NCI-H2227 (cell line): Measurements from ENCODE around the gene SLC19A3.
"Not testable (repeated sequence)": the region's sequence is repeated elsewhere in the genome, so short reads cannot be mapped to it uniquely, and the experiment has no call there.

ENCODE experiments used
- DNase-seq: peaks from one replicate; lab custom pipeline; 2025; ENCODE audit not compliant: unreplicated experiment; lab: John Stamatoyannopoulos, UW

Gene SLC19A3

DNA sequence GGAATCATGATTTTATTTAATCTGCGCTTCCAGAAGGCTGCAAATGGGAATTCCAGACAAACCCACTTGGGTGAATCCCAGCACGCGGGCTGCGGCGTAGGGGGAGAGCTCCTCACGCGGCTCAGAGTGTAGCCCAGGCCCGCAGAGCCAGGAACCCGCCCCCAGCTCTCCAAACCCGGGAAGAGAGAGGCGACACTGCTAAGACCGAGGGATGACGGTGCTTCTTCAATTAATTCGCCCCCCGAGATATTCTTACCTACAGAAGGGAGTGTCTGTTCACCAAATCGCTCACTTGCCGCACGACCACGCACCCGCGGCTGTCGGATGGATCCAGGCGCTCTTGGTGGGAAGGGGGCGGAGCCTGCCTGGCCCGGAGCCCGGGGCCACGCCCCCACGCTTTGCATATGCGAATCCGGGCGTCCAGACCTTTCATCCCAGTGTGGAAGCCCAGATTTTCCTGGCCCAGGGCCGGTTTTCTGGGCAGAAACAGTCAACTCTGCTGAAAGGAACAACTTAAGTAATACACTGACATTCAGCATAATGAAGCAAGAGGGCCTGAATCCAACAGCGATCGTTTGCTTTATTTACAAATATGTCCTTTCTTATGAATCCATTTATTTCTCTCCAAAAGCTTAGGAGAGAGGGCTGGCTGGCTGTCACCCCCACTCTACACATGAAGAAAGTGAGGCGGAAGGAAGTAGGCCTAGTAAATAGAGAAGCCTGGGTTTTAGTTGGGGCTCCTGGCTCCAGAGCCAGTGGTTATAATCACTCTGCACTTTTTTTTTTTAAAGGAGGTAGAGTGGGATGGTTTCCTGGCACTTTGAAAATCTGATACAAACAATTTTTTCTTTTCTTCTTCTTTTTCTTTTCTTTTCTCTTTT lies at the start of gene SLC19A3:
TSS of gene SLC19A3 (minus strand) at position 342 of the 881 bp plus-strand sequence. CDS start 15,710 bp downstream, outside the sequence.
- DNase-seq: peak; percentile 37

DNA sequence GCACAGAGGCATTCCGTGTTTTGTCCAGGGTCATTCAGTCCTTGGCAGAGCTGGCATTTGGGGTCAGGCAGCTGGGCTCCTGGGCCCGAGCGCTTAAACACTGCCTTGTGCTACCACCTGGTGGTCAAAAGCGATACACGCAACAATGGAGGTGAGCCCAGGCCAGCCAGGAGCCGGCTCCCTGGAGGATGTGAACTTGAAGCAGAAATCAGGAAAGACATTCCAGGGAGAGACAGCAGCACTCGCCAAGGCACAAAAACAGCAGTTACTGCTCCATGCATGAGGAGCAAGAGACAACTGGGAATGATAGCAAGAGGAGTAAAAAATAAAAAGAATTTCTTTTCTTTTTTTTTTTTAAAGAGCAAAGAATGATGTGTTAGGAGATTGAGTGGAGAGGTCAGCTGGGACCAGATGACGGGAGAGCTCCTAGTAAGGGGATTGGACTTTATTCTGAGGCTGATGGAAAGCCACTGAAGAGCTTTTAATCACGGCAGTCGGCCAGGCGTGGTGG lies 48.6 kb upstream of the SLC19A3 start:
- DNase-seq: peak; percentile 72

DNA sequence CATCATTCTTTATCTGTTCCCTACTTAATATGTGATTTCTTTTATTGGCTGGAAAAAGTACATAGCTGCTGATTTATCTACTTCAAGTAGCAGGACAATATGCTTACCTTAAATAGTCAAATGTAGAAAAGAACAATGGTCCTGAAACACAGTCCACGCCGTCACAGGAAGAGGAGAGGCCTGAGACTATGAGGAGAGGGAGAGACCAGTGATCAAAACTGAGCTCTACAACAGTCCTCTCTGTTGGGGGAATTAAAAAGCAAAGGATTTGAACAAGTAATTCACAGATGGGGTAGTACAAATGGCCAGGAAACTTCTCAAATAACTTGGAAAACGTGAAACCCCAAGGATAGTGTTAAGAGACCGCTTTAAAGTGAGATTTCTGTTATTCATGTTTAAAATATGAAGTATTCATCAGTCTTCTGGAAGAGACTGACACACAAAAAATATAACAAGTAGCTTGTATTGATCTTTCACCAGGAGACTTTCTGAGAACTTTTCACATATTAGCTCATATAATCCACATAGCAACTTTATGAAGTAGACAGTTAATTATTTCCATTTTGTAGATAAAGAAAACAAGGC lies 48.1 kb upstream of the SLC19A3 start:
- DNase-seq: no peak

DNA sequence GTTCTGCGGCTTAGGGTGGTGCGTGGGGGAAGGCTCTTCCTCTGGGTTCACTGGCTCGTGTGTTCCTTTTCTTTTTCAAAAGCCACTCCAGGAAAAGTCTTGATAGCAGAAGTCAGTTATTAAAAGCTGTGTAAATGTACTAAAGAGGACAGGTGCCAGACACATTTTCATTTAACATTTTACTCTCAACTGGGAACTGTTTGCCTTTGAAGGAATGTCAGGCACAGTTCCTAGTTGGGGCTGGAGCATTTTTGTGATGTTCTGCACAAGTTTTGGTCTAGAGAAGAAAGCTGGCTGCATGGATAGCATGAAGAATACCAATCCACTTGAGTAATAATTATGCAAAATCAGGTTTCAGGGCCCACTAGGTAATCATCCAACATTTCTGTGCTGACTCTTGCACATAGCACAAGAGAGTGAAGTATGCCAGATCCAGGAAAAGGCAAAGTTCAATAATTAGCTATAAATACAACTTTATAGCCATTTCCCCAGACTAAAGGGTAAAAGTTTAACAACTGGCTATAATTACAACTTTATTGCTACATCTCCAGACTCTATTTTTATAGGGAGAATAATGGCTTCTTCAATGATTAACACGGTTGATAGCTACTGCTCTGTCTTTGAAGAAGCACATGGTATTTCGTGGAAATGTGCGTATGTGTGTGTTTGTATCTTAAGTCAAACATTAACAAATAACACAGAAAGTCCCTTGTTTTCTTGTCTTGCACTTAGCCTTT lies 44.1 kb upstream of the SLC19A3 start:
- no peak for DNase-seq

DNA sequence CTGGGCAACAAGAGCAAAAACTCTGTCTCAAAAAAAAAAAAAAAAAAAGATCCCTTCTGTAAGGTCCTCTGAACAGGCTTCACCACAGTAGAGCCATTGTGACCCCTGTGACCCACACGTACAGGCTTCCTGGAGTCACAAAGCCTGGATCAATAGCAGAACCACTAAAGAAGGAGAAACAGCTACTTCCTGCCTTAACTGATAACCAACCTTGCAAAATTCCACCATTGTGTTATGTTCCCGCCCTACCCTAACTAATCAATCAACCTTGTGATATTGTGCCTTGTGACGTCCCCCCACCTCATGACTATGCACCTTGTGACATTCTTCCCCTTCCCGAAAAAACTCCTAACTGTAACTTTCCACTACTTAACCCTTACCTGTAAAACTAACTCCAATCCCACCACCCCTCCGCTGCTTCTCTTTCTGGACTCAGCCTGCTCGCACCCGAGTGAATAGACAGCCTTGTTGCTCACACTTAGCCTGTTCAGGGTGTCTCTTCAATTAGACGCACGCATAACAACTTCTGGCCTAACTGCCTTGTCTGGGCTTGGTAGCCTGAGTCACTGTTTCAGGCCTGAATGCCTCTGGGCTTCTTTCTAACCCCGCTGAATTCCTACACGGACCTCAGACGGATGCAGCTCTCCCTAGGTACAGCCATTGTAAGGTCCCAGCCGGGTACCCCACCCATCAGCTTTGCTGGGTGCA lies 41.7 kb upstream of the SLC19A3 start:
- no peak for DNase-seq

DNA sequence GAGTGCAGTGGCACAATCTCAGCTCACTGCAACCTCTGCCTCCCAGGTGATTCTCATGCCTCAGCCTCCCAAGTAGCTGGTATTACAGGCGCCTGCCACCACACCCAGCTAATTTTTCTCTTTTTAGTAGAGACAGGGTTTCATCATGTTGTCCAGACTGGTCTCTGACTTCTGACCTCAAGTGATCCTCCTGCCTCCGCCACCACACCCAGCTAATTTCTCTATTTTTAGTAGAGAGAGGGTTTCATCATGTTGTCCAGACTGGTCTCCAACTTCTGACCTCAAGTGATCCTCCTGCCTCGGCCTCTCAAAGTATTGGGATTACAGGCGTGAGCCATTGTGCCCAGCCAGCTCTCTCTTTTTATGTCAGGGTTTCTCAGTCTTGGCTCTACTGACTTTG lies 38.4 kb upstream of the SLC19A3 start:
- not testable (repeated sequence) for DNase-seq

DNA sequence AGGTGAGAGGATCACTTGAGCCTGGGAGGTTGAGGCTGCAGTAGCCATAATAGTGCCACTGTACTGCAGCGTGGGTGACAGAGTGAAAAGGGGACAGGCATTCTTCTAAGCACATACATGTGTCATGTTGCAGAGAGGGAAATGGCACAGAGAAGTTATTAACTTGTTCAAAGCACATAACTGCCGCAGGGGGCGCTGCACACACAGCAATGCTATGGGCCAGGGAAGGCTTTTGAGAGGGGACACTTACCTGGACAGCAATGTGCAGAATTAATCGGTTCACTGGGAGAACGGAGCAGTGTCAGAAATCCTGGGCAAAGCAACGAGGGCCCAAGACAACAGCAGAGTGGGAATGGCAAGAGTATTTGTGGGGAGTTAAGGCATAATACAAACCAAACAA lies 30.3 kb upstream of the SLC19A3 start:
- DNase-seq: no peak

DNA sequence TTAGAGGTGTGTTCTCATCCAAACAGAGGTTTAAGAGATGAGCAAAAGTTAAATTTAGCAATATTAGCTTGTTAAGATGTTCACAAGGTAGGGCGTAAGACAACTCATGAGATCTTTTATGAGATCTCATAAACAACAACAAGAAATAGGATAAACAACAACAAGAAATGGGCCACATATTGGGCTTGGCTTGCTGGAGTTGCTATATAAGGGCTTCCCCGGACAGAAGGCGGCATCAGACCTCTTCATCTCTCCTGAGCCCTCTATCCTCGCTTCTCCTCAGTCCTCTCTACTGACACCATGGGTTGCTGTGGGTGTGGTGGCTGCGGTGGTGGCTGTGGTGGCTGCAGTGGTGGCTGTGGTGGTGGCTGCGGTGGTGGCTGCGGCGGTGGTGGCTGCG lies 27.8 kb upstream of the SLC19A3 start, which contains the start of gene SCYGR8:
TSS of gene SCYGR8 (plus strand) at position 301 of the 400 bp plus-strand sequence. CDS start at position 301, 0 bp downstream.
- DNase-seq: no peak

DNA sequence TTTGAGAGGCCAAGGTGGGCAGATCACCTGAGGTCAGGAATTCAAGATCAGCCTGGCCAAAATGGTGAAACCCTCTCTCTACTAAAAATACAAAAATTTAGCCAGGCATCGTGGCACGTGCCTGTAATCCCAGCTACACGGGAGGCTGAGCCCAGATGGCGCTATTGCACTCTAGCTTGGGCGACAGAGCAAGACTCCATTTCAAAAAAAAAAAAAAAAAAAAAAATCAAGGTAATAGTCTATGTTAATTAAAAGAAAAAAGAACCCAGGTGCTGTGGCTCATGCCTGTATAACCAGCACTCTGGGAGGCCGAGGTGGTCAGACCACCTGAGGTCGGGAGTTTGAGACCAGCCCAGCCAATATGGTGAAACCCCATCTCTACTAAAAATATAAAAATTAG lies 22.9 kb upstream of the SLC19A3 start:
- not testable (repeated sequence) for DNase-seq

DNA sequence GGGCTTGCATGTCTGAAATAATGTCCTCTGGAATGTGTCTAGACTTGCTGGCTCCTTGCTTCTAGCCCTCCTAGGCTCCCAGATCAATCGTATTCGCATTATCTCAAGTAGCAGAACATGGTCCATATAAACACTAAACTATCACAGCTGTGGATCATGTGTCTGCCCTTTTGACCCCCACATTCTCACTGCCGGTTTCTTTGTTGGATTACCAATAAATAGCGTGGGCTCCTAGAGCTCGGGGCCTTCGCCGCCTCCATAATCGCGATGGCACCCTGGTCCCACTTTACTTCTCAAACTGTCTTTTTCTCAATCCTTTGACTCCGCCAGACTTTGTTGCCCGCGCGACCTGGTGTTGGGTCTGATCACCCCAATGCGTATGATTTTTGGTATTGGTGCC lies 21.5 kb upstream of the SLC19A3 start:
- no peak for DNase-seq

DNA sequence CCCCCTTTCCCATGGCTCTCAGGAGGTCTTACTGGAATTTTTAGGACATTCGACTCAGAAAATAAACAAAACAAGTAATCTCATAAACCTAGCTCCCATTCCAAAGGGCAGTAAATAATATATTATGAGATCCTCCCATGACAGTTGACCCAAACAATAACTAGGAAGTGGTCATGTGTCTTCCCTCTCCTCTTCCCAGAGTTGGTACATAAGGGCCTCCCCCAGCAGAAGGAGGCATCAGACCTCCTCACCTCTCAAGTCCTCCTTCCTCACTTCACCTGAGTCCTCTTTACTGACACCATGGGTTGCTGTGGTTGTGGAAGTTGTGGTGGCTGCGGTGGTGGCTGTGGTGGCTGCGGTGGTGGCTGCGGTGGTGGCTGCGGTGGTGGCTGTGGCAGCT lies 10.2 kb upstream of the SLC19A3 start, which contains the start of gene SCYGR7:
TSS of gene SCYGR7 (plus strand) at position 301 of the 400 bp plus-strand sequence. CDS start at position 301, 0 bp downstream.
- no peak for DNase-seq

DNA sequence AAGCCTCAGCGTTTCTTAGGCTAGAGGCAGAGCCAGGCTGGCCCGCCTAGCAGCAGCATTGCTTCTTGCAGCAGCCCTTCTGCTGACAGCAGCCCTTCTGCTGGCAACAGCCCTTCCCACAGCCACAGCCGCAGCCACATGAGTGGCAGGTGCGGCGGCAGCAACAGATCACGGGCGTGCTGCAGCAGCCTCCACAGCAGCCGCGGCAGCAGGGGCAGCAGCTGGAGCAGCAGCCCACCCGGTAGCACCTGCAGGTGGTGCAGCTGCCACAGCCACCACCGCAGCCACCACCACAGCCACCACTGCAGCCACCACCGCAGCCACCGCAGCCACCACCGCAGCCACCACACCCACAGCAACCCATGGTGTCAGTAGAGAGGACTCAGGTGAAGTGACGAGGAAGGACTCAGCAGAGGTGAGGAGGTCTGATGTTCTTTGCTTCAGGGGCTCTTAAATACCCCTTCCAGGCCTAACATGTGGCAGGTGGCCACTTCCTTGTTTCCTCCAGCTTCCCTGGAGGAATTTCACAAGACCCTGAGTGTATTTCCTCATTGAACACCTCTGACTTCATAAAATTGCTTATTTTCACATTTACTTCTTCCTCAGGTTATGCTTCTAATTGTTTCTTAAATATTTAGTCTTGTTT lies 6.7 kb upstream of the SLC19A3 start, which contains the start of gene SCYGR6:
TSS of gene SCYGR6 (minus strand) at position 364 of the 646 bp plus-strand sequence. CDS start at position 364, 0 bp downstream.
- no peak for DNase-seq

DNA sequence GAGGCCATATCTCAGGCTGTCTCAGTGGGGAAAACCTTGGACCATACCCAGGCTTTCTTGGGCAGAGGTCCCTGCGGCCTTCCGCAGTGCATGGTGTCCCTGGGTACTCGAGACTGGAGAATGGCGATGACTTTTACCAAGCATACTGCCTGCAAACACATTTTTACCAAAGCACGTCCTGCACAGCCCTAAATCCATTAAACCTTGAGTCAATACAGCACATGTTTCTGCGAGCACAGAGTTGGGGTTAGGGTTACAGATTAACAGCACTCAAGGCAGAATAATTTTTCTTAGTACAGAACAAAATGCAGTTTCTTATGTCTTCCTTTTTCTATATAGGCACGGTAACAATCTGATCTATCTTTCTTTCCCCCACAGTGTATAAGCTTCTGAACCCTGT lies 5.0 kb upstream of the SLC19A3 start:
- not testable (repeated sequence) for DNase-seq

DNA sequence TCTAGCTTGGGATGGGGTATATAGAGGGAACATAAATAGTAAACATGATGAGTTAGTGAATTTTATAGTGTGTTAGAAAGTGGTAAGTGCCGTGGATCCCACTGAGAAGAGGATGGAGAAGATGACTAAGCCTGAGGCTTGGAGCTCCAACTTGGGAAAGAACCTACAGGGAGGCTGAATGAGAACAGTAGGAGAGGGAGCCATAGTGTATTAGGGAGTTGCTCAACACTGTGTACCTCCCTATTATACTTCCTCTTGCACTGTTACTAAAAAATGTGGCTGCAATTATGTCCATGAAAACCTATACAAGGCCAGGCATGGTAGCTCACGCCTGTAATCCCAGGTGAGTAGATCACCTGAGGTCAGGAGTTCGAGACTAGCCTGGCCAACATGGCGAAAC lies 2.9 kb upstream of the SLC19A3 start:
- no peak for DNase-seq

DNA sequence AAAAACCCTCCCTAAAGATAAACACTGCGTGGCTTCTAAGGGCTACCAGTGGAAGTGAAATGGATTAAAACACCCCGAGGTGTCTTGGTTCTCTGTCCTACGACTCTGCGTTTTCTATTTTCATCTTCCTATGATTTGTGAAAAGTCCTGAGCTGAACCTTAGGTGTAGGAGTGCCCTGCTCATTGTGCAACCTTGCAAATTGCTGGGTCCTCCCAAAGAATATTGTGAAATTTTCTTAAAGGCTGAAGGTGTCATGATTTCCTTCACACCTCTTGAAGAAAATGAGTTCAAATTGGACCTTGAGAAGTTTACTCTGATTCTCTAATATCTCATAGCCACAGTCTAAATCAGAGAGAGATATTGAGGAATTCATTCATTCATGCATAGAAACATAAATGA lies 1.8 kb upstream of the SLC19A3 start:
- no peak for DNase-seq

DNA sequence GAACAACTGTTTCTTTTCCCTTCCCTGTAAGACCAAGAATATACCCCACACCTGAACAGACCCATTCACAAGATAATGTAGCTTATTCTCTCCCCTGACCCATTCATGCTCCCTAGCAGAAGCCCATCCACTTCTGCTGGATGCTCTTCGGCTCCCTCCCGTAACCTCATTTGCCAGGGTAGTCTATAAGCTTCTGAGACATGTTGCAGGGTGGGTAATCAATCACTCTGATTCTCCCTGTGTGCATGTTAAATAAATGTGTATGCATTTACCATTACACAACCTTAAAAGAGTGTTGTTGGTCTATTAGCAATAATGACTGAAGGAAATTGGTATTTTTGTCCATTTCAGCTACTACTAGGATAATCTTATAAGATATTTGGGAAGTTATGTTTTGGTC lies 1.3 kb downstream of the SLC19A3 start:
- no peak for DNase-seq

DNA sequence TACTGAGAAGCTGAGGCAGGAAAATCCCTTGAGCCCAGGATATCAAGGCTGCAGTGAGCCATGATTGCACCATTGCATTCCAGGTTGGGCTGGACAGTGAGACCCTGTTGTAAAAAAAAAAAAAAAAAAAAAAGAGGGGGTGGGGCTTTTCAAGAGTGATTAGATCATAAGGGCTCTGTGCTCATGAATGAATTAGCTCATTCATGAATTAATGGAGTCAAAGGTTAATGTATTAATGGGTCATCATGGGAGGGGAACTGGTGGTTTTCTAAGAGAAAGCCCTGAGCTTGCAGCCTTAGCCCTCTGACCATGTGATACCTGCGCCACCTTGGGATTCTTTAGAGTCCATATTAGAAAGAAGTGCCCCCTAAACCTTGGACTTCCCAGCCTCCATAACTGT lies 4.5 kb downstream of the SLC19A3 start:
- no peak for DNase-seq

DNA sequence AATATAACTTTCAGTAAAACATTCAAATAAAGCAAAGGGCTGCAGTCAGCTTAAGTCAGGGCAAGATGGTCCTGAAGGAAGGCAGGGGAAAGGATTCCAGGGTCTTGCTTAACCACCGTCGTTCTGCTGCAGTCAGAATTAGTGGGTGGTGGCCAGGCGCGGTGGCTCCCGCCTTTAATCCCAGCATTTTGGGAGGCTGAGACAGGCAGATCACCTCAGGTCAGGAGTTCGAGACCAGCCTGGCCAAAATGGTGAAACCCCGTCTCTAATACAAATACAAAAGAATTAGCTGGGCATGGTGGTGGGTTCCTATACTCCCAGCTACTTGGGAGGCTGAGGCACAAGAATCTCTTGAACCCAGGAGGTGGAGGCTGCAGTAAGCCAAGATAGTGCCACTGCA lies 6.8 kb downstream of the SLC19A3 start:
- no peak for DNase-seq

DNA sequence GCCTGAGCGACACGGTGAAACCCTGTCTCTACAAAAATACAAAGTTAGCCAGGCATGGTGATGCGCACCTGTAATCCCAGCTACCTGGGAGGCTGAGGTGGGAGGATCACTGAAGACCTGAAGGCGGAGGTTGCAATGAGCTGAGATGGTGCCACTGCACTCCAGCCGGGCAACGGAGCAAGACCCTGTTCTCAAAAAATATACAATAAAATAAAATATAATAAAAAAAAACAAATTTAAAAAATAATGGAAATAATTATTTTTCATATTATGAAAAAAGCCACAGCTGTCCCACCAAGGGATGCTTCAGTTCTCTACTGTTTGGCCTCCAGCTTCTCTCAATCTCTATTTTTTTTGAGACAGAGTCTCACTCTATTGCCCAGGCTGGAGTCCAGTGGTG lies 10.4 kb downstream of the SLC19A3 start:
- DNase-seq: no peak

DNA sequence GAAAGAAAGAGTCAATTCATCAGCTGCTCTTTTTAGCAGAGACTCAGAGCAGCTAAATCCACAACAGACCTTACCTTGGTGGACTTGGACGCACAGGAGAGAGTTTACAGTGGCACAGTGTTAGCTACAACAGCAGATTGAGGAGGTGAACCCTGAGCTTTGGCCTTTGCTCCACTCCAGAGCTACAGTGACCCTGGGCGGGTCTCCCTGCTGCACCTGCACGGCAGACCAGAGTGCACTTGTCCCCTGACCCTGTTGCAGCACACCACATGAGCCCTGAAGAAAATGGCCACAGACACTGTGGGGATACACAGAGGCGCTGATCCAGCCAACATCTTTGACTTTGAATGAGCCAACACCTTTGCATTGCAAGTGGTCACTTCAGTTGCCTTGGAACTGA lies 11.0 kb downstream of the SLC19A3 start:
- no peak for DNase-seq
